Liver (tissue), 3 donors: ENCODE results near the gene ELF2.

Experiments
- MAX ChIP-seq: IDR thresholded peaks from 2 replicates; pipeline ENCODE4 v1.6.1; 2016; ENCODE audit warnings: antibody characterized with exemption
- RAD21 ChIP-seq, 2 donors: IDR thresholded peaks; 2 replicates each; pipeline ENCODE4 v1.6.1; 2016; ENCODE audit warnings: antibody characterized with exemption in 2 of 2, mild to moderate bottlenecking in 2 of 2
- REST ChIP-seq: IDR thresholded peaks from 2 replicates; pipeline ENCODE4 v1.6.1; 2016; ENCODE audit warnings: antibody characterized with exemption, mild to moderate bottlenecking
- RXRA ChIP-seq, 2 donors: IDR thresholded peaks; 2 replicates each; pipeline ENCODE4 v1.6.1; 2017 to 2018; ENCODE audit warnings: antibody characterized with exemption in 2 of 2, mild to moderate bottlenecking in 1 of 2
- SP1 ChIP-seq: IDR thresholded peaks from 2 replicates; pipeline ENCODE4 v1.6.1; 2018; ENCODE audit warnings: antibody characterized with exemption, mild to moderate bottlenecking
- TAF1 ChIP-seq: conservative IDR thresholded peaks from 2 replicates; pipeline ENCODE4 v1.6.1; 2016; ENCODE audit warnings: antibody characterized with exemption, mild to moderate bottlenecking
- TF ChIP-seq, protein P1 (sequence below): fragments of 150-350 bp; IDR thresholded peaks from 2 replicates; pipeline ENCODE4 v1.5.1; 2017; ENCODE audit warnings: improper control_type of control experiment, low read depth, low read length; ENCODE audit not compliant: missing input control
- donor health status: healthy.
- donor health status: healthy.

GRCh38 chr4:139219450-139220055, 42.5 kb upstream of the ELF2 start:
- TF ChIP-seq TAF1: no peak
- TF ChIP-seq, protein P1, sequence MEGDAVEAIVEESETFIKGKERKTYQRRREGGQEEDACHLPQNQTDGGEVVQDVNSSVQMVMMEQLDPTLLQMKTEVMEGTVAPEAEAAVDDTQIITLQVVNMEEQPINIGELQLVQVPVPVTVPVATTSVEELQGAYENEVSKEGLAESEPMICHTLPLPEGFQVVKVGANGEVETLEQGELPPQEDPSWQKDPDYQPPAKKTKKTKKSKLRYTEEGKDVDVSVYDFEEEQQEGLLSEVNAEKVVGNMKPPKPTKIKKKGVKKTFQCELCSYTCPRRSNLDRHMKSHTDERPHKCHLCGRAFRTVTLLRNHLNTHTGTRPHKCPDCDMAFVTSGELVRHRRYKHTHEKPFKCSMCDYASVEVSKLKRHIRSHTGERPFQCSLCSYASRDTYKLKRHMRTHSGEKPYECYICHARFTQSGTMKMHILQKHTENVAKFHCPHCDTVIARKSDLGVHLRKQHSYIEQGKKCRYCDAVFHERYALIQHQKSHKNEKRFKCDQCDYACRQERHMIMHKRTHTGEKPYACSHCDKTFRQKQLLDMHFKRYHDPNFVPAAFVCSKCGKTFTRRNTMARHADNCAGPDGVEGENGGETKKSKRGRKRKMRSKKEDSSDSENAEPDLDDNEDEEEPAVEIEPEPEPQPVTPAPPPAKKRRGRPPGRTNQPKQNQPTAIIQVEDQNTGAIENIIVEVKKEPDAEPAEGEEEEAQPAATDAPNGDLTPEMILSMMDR: no peak
- TF ChIP-seq RXRA (IDR thresholded peaks at IDR 0.05): no peak
- TF ChIP-seq REST: no peak
- TF ChIP-seq RAD21 (IDR thresholded peaks at IDR 0.05): no peak
- TF ChIP-seq MAX: no peak
- TF ChIP-seq SP1: no peak
